Embryonic facial prominence (tissue), 1 donor: Measurements from ENCODE around the gene FBXL2.
"Not testable (repeated sequence)": the region's sequence is repeated elsewhere in the genome, so short reads cannot be mapped to it uniquely, and the experiment has no call there.

Experiments
- DNase-seq: peaks from one replicate; pipeline ENCODE4 v3.0.0-alpha.2; 2016; ENCODE audit errors: extremely low spot score

Gene FBXL2

DNA sequence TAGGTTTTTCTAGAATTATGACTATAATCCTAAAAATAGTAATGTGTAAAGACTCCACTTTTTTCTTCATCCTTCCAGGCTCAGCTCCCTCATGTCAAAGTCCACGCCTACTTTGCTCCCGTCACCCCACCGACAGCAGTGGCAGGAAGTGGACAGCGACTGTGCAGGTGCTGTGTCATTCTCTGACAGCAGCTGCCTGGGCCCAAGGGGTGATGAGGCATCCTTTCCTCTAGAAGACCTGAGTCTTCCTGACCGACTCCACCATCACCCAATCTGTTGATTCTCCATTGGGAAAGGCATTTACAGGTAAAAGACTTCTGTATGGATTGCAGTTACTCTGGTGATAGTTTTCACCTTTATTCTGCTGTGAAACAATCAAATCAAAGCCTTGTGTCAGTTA lies 108.2 kb downstream of the FBXL2 start:
- no peak for DNase-seq

DNA sequence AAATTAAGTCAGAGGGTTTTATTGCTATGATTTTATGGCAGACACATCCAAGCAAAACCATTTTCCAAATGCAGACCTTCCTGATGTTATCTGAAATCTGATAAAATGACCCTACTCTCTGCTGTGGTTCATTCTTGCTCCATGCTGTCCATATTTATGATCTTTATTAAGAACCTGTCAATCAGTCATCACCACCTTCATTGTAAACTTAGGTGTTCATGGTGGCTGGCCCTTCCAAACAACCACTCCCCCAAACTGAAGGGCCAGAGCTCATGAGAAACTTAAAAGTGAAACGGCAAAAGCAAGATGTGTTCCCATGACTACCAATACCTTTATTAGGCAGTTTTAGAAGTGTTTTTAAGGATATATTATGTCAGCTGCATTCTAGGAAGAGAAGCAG lies 109.4 kb downstream of the FBXL2 start:
- DNase-seq = no peak

DNA sequence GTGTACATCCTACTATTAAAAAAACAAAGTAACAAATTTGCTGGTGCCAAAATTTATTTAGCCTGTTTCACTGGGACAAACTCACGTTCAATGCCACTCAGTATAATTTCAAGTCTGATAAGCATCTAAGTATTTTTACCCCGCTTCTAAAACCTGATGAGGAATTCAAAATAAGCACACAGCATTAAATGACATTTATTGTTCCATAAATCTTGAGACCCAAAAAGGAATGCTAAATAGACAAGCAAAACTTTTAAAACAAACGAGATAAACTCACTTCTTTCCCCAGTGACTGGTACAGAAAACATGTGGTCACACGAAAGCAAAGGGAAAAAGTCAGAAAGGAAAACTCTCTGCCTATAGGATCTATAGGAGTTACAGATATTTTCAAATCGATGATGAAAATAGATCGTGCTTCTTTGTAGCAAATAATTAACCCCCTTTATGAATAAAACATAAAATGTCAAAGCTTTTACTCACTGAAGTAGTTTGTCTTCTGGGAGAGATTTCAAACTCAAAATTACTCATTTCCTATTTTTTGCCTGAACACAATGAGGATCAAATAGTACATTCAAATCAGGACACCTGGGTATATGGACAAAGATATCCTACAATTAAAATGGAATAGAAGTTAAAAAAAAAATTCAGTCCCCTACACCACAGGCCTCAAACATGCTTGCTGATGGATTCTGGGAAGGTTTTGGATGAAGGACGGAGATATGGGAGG lies 111.3 kb downstream of the FBXL2 start:
- DNase-seq = no peak

DNA sequence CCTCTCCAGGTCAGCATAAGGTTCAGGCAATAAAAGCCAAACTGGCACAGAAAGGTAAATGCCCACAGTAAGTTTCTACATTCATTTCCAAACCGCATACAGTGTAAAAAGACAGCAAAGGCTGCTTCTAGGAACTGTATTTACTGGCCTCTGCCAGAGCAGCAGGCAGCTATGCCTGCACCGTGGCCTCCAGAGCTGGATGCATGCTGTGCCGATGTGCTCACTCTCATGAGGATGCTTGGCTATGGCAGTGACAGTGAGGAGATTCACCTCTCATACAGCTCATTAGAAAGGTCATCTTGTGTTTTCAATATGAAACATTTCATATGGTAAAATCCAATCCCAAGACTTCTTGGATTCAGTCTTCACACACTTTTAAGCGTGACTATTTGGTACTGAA lies 112.7 kb downstream of the FBXL2 start:
- DNase-seq = no peak

DNA sequence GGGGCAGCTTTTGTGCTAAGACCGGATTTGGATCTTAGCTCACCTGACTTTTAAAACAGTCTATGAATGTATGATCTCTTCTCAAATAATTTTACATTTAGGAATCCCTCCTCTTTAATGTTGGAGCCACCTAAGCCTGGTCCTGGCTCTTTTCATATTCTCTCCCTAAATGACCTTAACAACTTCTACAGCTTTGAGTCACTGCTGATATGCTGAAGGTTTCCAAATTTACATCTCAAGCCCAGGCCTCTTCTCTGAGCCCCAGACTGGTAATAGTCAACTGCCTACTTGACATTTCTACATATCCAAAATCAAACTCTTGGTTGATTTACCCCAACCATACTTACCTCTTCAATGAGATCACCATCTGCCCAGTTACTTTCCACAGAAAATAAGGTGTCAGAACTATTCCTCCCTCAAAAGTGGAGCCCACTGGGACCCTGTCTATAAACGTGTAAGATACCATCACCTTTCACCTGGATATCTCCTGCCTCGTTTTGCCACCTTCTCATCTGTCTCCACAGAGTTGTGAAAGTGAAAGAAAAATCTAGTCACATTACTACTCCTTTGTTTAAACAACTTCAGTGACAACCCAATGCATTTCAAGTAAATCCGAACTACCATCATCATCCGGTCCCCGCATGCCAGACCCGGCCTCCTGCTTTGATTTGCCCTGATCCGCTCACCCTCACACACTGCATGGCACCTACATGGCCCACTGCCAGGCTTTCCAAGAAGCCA lies 114.2 kb downstream of the FBXL2 start:
- no peak for DNase-seq

DNA sequence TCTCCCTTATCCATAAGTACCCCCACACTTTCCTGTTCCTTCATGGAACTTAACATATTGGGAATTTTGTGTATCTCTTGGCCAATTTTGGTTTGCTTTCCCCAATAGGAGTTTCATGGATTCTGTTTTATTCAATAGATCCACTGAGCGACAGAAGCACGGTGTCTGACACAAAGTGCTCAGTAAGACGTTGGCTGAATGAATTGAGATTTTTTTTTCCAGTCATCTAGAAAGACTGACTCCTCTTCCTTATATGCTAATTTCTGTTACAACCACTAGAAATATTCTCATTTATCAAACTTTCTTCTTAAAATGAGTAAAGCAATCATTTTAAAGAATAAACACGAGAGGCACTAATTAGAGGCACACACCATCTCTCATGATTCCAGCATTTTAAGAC lies 114.9 kb downstream of the FBXL2 start:
- no peak for DNase-seq

DNA sequence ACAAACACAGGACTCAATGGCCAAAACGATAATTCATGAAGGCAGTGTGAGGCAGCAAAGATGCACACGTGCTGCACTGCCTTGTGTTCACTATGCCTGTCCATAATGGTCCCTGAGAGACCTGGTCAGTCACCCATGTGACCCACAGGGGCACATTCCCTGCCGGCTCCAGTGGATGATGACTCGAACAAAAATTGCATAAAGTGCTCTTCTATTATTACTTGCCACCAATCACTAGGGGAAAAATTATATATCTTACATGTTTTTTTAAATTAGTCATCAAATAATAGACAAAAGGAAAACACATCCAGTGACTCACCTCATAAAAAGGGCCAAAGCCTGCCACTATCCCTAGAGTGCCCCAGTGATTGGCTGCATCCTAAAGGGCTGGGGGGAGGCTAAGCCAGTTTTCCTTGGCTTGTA lies 115.5 kb downstream of the FBXL2 start:
- no peak for DNase-seq

DNA sequence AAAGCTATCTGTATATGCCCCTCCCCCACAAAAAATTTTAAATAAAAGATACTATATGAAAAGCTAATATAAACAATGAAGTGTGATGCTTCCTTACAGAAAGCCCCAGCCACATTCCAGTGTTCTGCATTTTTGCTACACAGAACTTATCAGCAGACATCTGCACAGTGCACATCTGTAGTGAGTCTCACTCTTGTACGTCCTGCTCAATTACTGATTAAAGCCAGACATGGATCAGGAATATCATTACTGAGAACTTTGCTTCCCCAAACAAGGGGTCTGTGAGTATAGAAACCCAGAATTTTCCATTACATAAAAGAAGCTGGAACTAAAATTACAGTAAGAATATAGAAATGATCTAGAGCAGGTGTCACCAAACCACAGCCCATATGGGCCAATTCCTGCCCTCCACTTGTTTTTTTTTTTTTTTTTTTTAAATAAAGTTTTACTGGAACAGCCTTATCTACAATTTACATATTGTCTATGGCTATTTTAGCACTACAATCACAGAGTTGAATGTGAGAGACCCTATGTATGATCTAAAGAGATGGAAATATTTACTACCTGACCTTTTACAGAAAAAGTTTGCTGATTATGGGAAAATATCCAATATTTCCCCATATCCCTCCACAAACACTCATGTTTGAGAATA lies 117.3 kb downstream of the FBXL2 start:
- DNase-seq = no peak

DNA sequence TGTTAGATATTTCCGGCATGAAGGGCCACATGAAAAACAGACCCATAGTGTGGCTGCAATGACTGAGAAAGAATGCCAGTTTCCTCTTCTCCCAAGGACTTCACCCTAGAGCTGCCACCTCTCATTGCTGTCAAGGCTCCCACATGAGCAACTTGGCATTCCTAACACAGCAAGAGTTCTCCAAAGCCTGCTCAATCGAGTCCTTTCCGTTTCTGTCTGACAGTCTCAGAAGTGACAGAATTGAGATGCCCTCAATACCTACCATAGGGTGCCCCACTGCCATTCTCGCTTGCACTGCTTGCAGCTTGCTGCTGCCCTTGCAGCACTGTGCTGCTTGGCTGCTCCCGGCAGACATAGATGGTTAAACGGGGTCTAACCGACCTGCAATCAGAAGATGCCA lies 118.7 kb downstream of the FBXL2 start:
- DNase-seq = no peak

DNA sequence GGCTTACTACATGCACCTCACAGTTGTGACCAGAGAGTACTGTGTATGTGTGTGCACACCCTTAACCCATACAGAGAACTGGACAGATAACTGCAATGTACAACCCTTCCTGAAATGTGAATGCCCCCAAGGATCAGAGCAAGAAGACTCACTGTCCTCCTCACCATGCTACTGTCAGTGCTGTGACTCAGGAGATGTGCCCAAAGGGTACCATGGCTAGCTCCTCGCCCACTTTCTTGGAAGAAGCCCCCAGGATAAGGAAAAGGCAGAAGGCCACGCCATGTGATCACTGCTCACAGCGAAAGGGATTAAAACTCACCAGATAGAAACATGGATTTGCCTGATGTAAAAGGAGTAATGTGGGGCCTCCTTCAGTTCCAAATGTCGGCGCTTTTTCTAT lies 121.2 kb downstream of the FBXL2 start:
- DNase-seq = no peak

DNA sequence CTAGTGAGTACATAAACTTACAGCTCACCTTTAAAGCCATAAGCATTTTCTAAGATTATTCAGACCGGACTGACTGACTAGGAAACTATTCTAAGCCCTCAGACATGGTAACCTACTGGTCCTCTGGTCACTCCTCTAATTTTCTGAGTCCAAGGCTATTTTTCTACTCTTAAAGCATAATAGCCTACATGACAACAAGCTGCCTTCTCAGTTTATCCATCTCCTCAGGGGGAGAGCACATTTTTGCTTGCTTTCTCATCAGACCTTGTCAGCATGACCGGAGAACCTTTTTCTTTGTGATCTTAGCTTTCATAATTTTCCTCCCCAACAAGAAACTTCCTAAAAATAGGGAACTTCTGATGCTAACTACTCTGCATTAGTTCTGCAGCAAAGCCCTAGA lies 124.5 kb downstream of the FBXL2 start:
- DNase-seq = no peak

DNA sequence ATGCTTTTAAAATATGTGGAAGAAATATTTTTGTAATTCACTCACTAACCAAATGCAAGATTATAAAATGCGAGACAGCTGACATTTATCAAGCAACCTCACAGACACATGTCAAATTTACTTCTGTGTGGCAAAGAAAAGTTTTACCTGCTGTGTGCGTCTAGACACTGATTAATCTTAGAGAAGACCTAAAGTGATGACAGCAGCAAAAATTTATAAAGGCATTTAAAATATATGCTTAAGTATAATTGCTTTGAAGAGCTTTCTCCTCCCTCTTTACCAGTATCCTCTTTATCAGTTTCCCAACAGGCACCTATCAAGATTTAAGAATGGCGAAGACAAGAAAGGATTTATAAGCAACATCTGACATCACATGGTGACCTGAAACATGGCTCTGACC lies 125.7 kb downstream of the FBXL2 start:
- no peak for DNase-seq

DNA sequence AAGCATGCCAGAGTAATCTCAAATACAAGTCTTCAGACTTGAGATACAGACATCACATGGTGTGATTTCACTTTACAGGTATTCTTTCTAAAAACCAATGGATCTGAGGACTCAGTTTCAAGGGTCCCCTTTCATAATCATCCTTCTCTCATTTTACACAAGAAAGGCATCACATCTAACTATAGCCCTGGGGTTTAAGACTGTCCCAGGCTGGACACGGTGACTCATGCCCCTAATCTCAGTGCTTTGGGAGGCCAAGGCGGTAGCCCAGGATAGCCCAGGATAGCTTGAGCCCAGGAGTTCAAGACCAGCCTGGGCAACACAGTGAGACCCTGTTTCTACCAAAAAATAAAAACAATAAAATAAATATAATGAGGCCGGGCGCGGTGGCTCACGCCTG lies 126.5 kb downstream of the FBXL2 start:
- no peak for DNase-seq

DNA sequence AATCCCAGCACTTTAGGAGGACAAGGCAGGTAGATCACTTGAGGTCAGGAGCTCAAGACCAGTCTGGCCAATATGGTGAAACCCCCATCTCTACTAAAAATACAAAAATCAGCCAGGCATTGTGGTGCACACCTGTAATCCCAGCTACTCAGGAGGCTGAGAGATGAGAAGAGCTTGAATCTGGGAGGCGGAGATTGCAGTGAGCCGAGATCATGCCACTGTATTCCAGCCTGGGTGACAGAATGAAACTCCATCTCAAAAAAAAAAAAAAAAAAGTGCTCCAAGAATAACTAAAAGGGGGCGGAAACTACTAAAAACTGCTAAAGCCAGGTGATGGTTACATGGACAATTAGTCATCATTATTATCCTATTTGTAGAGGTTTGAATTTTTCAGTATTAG lies 133.6 kb downstream of the FBXL2 start:
- not testable (repeated sequence) for DNase-seq

DNA sequence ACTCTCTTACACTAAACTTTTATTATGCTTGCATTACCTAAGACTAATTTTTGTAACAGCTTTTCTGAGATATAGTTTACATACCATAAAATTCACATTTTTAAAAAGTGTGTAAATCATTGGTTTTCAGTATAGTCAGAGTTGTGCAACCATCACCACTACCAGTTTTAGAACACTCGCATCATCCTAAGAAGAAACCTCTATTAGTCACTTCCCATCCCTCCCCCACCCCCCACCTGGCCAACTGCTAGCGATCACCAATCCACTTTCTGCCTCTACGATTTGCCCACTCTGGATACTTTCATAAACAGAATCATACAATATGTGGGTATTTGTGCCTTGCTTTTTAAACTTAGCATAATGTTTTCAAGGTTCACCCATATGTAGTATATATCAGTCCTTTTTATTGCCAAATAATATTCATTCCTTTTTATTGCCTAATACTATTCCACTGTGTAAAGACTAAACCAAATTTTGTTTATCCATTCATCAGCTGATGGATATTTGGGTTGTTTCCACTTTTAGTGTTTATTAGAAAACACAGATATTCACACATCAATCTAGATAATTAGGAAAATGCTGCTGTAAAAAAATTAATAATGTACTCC lies 139.9 kb downstream of the FBXL2 start:
- DNase-seq = no peak

DNA sequence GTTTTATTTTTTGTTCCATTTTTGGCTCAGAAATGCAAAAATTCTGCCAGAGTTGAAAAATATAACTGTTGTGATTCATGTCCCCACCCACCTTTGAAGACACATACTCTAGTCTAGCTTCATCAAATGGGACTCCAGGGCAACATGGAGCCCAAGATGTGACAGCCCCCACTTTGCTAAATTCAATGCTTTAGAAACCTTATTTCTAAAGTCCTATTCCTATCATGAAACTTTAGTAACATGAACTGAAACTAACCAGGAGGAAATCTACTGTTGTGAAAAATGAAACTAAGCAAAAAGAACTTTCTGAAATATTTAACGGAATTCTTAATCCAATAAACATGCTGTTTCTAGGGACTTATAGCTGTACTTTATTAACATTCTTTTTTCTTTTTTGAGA lies 142.7 kb downstream of the FBXL2 start:
- DNase-seq = no peak

DNA sequence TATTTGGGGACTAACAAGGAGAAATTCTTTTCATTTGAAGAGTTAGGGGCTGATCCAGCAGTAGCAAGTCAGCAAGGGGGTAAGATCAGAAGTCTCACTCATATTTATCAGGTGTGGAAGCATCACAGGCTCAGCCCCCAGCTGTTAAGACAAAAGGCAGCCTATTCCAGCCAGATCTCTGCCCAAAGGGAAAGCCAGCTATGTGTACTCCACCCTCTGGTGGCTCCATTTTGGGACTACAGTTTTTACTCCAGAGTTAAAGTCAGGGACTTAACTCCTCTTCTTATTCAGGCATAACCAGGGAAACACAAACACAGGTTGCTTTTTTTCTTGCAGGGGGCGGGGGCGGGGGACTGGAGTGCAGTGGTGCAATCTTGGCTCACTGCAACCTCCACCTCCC lies 143.7 kb downstream of the FBXL2 start:
- no peak for DNase-seq

DNA sequence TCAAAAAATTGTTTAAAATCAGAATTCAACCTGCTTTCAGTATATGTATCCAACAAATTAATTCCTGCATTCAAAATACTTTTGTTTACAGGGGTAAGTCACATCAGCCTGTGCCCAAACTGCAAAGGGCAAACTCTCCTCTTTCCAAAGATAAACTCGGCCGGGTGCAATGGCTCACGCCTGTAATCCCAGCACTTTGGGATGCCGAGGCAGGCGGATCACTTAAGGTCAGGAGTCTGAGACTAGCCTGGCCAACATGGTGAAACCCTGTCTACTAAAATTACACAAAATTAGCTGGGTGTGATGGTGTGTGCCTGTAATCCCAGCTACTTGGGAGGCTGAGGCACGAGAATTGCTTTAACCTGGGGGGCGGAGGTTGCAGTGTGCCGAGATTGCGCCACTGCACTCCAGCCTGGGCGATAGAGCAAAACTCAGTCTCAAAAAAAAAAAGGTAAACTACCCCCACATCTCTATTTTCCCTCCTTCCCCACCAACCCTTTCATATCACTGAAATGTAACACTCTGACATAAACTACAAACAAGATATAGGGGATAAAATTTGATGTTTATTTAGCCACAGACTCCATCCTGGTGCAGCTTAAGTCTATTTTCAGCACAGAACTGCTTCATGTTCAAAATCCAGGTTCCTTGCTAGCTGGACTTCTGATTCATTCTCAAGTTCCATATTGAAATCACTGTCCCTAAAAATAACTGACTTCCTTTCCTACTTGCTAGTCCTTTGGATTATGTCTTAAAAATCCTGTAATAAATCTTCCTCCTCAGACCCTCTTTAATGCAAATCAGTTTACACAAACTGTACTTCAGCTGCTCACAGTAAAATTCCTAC lies 147.6 kb downstream of the FBXL2 start:
- no peak for DNase-seq

DNA sequence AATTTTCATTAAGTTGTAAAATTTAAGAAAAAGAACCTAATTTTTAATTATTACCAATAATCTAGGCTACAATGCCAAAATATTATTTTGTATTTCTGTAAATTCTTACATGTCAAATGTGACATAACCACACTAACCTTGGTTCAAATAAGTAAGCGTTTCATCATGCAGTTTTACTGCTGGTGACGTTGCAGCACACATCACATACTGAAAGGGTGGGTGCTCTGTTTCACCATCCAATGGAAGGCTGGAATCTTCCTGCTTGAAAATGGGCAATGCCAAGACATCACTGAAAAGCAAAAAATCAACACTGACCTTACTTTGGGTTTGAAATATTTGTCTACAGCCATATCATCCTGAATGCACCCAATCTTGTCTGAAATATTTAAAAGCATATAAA lies 148.2 kb downstream of the FBXL2 start:
- DNase-seq = no peak

DNA sequence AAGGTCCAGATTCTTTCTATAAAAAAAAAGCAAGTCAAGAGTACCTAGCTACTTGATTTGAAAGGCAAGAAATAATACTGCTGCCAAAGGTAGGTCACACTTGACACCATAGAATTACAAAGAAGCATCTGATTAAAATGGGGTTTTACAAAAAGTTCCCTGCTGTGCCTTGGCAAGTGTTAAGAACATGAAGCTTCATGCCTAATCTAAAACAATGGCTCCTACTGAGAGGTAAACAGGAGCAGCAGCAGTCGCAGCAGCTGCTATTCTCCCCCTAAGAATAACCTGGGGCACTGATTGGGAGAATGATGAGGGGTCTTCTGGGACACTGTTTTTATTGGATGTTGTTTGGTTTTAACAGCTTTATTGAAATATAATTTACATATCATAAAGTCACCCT lies 148.8 kb downstream of the FBXL2 start:
- no peak for DNase-seq

DNA sequence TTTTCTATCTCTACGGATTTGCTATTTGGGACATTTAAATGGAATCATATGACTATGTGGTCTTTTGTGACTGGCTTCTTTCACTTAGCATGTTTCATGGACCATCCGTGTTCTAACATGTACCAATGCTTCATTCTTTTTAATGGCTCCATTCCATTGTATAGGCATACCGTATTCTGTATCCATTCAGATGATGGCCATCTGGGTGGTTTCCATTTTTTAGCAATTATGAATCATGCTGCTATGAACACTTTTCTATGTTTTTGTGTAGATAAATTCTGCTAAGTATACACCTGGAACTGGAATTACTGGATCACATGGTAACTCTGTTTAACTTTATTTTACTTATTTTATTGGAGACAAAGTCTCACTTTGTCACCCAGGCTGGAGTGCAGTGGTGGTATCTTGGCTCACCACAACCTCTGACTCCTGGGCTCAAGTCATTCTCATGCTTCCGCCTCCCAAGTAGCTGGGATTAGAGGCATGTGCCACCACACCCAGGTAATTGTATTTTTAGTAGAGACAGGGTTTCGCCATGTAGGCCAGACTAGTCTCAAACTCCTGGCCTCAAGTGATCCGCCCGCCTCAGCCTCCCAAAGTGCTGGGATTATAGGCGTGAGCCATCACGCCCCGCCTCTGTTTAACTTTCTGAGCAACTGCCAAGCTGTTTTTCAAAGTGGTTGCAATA lies 149.5 kb downstream of the FBXL2 start:
- DNase-seq = no peak
